ENCODE data around the gene FCHSD2. TPM values are rescaled to one million over a fixed set of nuclear protein-coding genes. Genes with fewer than 3 reads are reported as not detected.

Gene FCHSD2
- total and polyA plus RNA-seq, 9 of the 15 experiments (the other 6 are each of a cell fraction or from before 2014, with no cell fraction given): 1.8 to 14.7 (median 6.4) TPM

GRCh38 chr11:72813740-72814285 lies 328.3 kb downstream of the FCHSD2 start (continued):
- TF ChIP-seq E2F4 (CRISPR knock-in tag; IDR thresholded peaks at IDR 0.05; ENCODE audit: low read depth) (no peak), CC2D1A (IDR thresholded peaks at IDR 0.05) (no peak), PHF20 (IDR thresholded peaks at IDR 0.05; ENCODE audit: partially characterized antibody) (peak; percentile 79), ZNF644 (tag; IDR thresholded peaks at IDR 0.05; ENCODE audit: low read depth) (peak; percentile 69; the same call in 1 of the 2 replicates), TBP (optimal IDR thresholded peaks at IDR 0.05; ENCODE audit: low read depth, low read length) (peak; percentile 71), MTA2 (IDR thresholded peaks at IDR 0.05; ENCODE audit: low read depth) (no peak), TCF7L2 (IDR thresholded peaks at IDR 0.05; ENCODE audit: low read depth, low read length) (peak; percentile 90), ZNF41 (CRISPR knock-in tag; conservative IDR thresholded peaks at IDR 0.05) (no peak), ZBTB40 (IDR thresholded peaks at IDR 0.05) (peak; percentile 16; the same call in 1 of the 2 replicates), ZBTB40 (CRISPR knock-in tag; IDR thresholded peaks at IDR 0.05) (no peak), TAF15 (IDR thresholded peaks at IDR 0.05; ENCODE audit: low read depth, low read length) (no peak), ZEB2 (IDR thresholded peaks at IDR 0.05) (peak; percentile 93), KLF13 (tag; IDR thresholded peaks at IDR 0.05; ENCODE audit: borderline replicate concordance, low read depth) (0 out of 2 replicates have a peak, but pooled peaks have one; percentile 17), E2F1 (CRISPR knock-in tag; IDR thresholded peaks at IDR 0.05) (0 out of 2 replicates have a peak, but pooled peaks have one; percentile 44), KLF1 (tag; IDR thresholded peaks at IDR 0.05) (no peak), HDAC1 (IDR thresholded peaks at IDR 0.05) (peak in 1 of 2 experiments; percentile 79; a peak in 2 of 4 replicates)

Data from K562 (cell line).